GM21515 (cell line): ENCODE data around the gene MLLT10.
"Not testable (repeated sequence)": the region's sequence is repeated elsewhere in the genome, so short reads cannot be mapped to it uniquely, and the experiment has no call there.

Source experiments
- ATAC-seq: cut with Tn5 transposase; IDR thresholded peaks from one replicate; pipeline ENCODE4 v1.9.1; 2021; ENCODE audit not compliant: unreplicated experiment

Gene MLLT10

DNA sequence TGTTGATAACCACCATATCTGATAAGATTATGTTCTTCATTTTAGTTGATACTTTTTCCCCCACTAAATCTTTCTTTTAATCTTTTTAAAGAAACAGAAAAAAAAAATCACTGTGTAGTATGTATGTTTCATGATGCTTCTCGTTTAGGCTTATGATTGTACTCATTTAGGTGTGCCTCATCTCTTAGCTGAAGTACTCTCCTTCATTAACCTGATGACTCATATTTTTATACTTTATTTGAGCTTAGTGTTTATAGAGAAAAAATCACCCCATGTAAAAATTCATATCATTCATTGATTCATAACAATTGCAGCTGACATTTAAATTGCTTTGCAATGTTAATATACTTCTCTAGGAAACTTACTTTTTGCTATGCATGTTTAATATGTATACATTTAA, 158.9 kb downstream of the MLLT10 start:
- no peak for ATAC-seq

DNA sequence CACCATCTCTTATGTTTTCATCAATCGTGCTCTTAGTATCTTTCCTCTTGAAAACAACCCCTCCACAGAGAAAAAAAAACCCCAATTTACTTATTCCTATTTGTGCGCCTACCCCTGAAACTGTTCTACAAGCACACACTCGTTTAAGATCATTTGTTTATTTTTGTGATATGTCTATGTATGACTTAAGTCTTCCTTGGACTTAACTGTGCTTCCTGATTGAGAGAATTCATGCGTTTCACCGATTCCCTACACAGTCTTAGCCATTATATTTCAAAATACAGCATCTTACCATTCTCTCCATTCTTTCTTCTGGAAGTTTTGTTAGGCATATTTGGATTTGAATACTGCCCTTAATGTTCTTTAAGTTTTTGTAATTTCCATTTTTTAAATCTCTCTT, 159.4 kb downstream of the MLLT10 start:
- ATAC-seq: no peak

GRCh38 chr10:21694631-21695030, 160.6 kb downstream of the MLLT10 start:
- ATAC-seq: no peak

- ATAC-seq: no peak
Observed at GRCh38 chr10:21696302-21696701, 162.3 kb downstream of the MLLT10 start.

DNA sequence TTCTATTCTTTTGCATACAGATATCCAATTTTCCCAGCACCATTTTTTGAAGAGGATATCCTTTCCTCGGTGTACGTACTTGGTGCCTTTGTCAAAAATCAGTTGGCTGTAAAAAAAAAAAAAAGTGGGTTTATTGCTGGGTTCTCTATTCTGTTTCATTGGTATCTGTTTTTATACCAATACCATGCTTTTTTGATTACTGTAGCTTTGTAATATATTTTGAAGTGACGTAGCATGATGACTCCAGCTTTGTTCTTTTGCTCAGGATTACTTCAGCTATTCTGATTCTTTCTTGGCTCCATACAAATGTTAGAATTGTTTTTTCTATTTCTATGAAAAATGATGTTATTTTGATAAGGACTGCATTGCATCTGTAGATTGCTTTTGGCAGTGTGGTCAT, 165.5 kb downstream of the MLLT10 start:
- ATAC-seq: no peak

DNA sequence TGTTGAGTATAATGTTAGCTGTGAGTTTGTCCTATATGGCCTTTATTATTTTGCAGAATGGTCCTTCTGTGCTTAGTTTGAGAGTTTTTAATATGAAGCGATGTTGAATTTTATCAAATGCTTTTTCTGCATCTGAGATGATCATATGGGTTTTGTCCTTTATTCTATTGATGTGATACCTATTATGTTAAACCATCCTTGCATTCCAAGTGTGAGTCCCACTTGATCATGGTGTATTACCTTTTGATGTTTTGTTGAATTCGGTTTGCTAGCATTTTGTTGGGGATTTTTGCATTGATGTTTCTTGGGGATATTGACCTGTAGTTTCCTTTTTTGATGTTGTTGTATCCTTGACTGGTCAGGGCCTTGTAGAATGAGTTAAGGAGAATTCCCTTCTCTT, 166.4 kb downstream of the MLLT10 start:
- ATAC-seq: no peak

GRCh38 chr10:21702633-21703111, 168.6 kb downstream of the MLLT10 start:
- ATAC-seq: peak; percentile 64

DNA sequence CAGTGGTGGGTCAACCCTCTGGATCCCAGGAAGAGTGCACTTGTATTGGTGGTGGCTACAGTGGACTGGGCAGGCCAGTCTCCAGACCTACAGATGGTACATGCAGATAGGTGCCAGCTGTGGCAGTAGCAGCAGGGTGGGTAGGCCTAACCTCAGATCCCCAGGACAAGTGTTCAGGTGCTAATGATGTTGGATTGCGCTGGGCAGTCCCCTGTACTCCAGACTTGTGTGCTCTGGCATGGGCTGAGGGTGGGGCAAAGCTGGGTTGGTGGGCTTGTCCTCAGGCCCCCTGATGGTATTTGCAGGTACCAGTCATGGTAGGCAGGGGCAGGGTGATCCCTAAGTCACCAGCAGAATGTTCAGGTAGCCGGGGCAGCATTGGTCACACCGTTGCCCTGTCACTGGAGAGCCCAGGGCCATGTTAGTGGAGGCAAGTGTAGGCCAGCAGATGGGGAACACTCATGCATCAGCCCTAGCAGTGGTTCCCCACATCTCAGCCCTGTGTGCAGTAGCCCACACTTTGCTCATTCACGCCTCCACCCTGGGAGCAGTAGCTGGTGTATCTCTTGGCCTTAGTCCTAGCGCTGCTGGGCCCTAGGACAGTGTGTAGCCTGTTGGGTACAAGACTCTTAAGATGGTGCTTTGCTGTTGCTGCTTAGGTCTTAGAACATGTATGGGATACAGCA, 171.3 kb downstream of the MLLT10 start:
- ATAC-seq: no peak

GRCh38 chr10:21705828-21706176, 171.8 kb downstream of the MLLT10 start:
- no peak for ATAC-seq

- ATAC-seq: no peak
Observed at GRCh38 chr10:21707498-21707897, 173.5 kb downstream of the MLLT10 start.

- ATAC-seq: no peak
Observed at GRCh38 chr10:21712975-21713374, 178.9 kb downstream of the MLLT10 start.

DNA sequence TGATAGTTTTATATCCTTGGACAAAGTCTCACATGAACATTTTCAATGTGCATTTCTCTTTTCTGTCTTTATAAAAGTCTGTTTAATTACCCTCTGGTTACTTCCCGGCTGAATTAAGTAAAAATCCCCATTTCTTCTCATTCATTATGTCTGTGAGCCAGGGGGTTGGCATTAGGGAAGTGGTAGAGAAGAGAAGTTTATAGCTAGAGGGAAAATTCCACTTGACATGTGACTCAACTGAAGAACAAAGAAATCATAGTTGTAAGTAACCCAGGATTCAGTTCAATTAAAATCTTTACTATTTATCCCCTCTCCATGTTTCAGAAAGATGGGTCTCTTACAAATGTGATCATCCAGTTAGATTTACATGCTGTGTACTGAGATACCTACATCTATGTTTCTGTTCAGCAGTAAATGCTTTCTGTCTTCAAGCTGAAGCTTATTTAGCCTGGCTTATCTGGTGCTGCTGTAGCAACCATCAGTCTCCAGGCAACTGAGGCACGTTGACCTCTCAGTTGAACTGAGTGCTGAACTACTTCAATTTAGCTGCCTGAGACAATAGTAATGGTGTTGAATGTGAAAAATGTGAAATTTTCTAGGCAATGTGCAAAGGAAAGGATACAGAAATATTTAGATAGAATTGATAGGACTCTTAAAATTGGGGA, 181.6 kb downstream of the MLLT10 start:
- ATAC-seq: no peak

- ATAC-seq: not testable (repeated sequence)
Observed at GRCh38 chr10:21717437-21718054, 183.5 kb downstream of the MLLT10 start.

- no peak for ATAC-seq
Observed at GRCh38 chr10:21719502-21719901, 185.5 kb downstream of the MLLT10 start.

DNA sequence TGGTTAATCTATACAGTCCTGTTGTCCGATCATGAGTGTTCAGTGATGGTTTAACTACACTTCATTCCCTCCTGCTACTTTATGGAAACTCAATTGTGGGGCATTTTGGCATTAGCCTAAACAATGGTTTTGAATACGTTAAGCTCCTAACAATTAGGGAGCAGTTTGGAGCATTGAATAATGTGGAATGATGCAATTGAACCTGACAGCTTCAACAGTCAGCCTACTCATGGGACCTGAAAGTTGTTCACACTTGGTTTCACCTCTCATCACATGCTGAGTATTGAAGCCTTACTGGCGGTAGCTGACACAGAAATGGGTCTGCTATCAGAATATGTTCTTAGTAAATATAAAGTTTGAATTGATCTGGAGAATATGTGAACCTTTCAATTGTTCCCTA, 186.1 kb downstream of the MLLT10 start:
- no peak for ATAC-seq

- no peak for ATAC-seq
Observed at GRCh38 chr10:21721000-21721665, 187.1 kb downstream of the MLLT10 start.

DNA sequence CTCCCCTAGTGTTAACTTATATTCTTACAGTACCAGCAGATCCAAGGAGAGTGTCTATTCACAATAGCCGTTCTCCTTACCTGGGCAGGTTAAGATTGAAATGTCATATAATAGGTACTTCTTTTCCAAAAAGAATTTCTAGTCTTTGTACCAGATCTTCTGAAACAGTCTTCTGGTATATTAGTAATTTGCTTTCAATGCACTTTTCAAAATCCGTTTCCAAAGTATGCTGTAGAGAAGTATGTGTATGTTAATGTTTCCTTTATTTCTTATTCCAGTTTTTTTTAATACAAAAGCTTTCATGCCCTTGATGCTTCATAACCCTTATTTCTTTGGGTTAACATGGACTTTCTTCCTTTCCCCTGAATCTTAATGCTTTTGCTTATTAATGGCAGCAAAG, 188.2 kb downstream of the MLLT10 start:
- no peak for ATAC-seq

- ATAC-seq: no peak
Observed at GRCh38 chr10:21724020-21724589, 190.1 kb downstream of the MLLT10 start.

DNA sequence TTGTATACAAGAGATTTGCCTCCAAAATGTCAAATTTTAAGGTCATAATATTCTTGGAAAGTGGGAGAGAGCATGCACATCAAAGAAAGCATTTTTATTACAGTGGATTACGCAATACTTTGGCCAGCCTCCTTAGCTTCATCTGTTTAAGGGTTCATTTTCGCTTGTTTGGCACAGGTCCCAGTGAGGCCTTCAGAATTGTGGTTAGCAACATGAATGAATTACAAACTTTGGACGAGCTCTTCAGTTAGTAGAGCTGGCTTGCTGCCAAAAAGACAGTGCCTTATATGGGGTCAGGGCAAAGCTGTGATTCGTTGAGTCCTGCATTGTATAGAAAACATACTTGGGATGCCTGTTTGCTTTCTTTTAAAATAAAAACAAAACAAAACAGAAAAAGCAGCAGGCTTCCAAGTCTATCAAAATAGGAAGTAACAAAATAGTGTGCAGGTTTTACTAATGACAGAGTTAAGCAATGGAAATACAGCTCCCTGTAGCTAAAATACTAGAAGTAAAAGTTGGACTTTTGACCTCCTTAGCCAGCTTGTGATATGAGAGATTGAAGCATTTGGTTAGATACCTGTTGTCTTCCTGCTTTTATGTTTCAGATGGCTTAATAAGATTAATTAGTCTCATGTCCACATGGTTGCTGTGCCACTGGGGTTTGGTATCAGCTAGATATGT, 190.8 kb downstream of the MLLT10 start:
- no peak for ATAC-seq

DNA sequence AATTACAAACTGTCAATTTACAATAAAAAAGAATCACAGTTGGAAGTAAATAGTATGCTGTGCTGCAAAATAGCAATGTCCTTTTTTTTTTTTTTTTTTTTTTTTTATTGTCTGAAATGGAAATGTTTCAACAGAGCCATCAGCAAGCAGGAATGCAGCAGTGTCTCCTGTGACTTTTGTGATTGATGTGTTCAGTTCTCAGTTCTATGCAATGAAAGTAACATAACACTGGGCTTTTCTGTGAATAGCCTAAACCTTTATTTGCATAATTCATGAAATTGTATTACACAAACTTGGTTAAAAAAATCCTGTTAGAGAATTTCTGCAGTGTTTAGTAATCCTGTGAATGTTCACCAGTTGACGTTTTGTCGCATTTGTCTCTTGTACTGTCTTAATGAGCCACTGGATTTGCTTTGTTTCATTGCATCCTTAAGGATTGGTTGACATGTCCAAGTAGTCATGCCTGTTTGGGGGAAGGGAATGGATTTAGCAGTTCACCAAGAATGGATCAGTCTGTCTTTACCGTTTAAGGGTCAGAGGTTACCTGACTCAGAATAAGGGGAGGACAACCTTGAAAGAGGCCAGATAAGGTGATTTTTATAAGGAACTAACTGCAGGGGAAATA, 192.7 kb downstream of the MLLT10 start:
- ATAC-seq: no peak
